Measurements from ENCODE around the gene TSC2. TPM values are rescaled to one million over a fixed set of nuclear protein-coding genes. Genes with fewer than 3 reads are reported as not detected.

The TSC2 gene
- total RNA-seq, 1 donor from 2014 or later, result 241 TPM

DNA sequence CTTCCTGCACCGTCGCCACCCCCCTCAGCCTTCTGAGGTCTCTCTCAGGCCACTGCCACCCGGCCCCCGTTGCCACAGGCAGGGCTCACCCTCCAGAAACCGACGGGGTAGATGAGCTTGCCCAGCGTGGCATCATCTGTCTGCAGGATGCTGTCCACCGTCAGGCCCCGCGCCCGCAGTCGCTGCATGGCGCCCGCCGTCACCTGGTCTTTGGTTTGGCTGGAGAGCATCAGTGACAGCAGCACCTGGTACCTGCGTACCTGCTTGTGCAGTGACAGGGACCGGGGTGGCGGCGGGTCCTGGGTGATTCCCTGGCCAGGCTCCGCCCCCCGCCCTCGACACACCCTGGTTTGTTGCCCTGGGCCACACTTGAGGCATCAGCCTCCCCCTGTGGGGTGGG is 3.2 kb upstream of the TSC2 start:
- no peak overlapping the region for H3K4me3 Mint-ChIP-seq (ENCODE audit: low read depth)
- no peaks in the 10 kb centered on the region for H3K9me3 Mint-ChIP-seq (ENCODE audit: low read depth)

DNA sequence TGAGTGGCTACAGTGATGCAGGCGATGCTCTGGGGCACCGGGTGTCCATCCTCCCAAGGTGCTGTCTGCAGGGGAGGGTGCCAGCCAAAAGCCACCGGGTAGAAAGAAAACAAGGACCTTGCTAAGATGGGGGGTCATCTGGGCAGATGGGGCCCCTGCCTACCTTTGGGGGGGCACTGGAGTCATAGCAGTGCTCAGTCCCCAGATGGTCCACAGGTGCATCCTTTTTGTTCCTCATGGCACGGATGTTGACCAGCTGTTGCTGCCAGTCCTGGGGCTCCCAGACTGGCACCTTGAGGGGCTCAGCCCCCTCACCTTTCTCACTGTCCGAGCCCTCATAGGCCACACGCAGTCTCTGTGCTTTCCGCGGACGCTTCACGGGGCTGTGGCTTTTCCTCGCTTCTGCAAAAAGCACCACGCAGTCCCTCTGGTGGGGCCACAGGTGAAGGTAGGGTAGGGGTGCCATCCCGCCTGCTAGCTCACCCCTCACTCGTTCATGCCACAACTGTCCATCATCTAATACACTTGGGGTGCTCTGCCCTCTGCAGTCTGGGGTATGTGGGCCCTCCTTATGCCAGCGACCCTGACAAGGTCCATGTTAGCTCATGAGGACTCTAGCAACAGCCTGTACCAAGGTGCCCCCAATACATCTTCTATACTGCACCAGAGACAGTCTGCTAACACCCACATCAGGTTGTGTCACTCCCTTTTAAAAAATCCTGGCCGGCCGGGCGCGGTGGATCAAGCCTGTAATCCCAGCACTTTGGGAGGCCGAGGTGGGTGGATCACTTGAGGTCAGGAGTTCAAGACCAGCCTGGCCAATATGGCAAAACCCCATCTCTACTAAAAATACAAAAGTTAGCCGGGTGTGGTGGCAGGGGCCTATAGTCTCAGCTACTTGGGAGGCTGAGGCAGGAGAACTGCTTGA is 1.6 kb upstream of the TSC2 start:
- Mint-ChIP-seq H3K36me3 (ENCODE audit: insufficient read depth) (peaks cover 1% of the 10 kb centered on the region), H3K9me3 (ENCODE audit: low read depth) (no peaks in the 10 kb centered on the region), H3K4me3 (ENCODE audit: low read depth) (peak overlapping the region; percentile 88), H3K4me1 (ENCODE audit: low read depth) (peaks cover 11% of the 10 kb centered on the region), H3K27ac (no peak overlapping the region), H3K27me3 (no peaks in the 10 kb centered on the region)
- TF ChIP-seq, protein P1, sequence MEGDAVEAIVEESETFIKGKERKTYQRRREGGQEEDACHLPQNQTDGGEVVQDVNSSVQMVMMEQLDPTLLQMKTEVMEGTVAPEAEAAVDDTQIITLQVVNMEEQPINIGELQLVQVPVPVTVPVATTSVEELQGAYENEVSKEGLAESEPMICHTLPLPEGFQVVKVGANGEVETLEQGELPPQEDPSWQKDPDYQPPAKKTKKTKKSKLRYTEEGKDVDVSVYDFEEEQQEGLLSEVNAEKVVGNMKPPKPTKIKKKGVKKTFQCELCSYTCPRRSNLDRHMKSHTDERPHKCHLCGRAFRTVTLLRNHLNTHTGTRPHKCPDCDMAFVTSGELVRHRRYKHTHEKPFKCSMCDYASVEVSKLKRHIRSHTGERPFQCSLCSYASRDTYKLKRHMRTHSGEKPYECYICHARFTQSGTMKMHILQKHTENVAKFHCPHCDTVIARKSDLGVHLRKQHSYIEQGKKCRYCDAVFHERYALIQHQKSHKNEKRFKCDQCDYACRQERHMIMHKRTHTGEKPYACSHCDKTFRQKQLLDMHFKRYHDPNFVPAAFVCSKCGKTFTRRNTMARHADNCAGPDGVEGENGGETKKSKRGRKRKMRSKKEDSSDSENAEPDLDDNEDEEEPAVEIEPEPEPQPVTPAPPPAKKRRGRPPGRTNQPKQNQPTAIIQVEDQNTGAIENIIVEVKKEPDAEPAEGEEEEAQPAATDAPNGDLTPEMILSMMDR (IDR thresholded peaks at IDR 0.05; ENCODE audit: unreplicated experiment), result no peak
- DNase-seq (ENCODE audit: low spot score, unreplicated experiment), result no peak

More for the DNA sequence above, 3.2 kb upstream of the TSC2 start:
- TF ChIP-seq, protein P1 (IDR thresholded peaks at IDR 0.05; ENCODE audit: unreplicated experiment), result no peak
- Mint-ChIP-seq H3K27me3 (no peaks in the 10 kb centered on the region), H3K36me3 (ENCODE audit: insufficient read depth) (peaks cover 1% of the 10 kb centered on the region), H3K27ac (no peak overlapping the region), H3K4me1 (ENCODE audit: low read depth) (peaks cover 13% of the 10 kb centered on the region)
- no peak for DNase-seq (ENCODE audit: low spot score, unreplicated experiment)

GRCh38 chr16:2046893-2047329 is 874 bp upstream of the TSC2 start:
- Mint-ChIP-seq H3K4me3 (ENCODE audit: low read depth) (peak overlapping the region; percentile 88), H3K36me3 (ENCODE audit: insufficient read depth) (peaks cover 1% of the 10 kb centered on the region), H3K27me3 (no peaks in the 10 kb centered on the region), H3K9me3 (ENCODE audit: low read depth) (no peaks in the 10 kb centered on the region), H3K4me1 (ENCODE audit: low read depth) (peaks cover 11% of the 10 kb centered on the region), H3K27ac (no peak overlapping the region)
- DNase-seq (ENCODE audit: low spot score, unreplicated experiment), result no peak
- TF ChIP-seq, protein P1 (IDR thresholded peaks at IDR 0.05; ENCODE audit: unreplicated experiment), result no peak

DNA sequence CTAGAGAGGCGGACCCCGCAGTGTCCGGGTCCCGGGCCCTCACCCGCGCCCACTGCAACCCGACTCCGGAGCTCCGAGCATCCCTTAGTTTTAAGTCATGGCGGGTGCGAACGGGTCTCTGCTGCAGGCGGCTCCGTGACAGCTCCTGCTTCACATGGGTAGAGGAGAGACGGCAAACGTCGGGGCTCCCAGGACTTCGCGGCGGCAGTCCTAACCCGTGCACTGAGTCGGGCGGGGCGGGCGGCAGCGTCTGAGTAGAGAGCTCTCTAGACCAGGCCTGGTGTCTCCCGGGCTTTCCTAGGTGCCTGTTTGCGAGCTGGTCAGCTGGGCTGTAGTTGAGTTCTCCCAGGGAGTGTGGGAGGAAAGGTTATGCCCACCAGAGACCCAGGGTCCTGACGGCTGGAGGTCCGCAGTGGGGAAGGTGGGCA is 345 bp downstream of the TSC2 start:
- DNase-seq (ENCODE audit: low spot score, unreplicated experiment), result no peak
- Mint-ChIP-seq H3K9me3 (ENCODE audit: low read depth) (no peaks in the 10 kb centered on the region), H3K4me1 (ENCODE audit: low read depth) (peaks cover 11% of the 10 kb centered on the region), H3K27me3 (no peaks in the 10 kb centered on the region), H3K4me3 (ENCODE audit: low read depth) (peak overlapping the region; percentile 88), H3K36me3 (ENCODE audit: insufficient read depth) (peaks cover under 1% of the 10 kb centered on the region), H3K27ac (peak overlapping the region; percentile 74)
- TF ChIP-seq, protein P1 (IDR thresholded peaks at IDR 0.05; ENCODE audit: unreplicated experiment), result no peak

GRCh38 chr16:2053211-2053610 is 5.4 kb downstream of the TSC2 start:
- Mint-ChIP-seq H3K4me1 (ENCODE audit: low read depth) (peaks cover 6% of the 10 kb centered on the region), H3K36me3 (ENCODE audit: insufficient read depth) (peaks cover 2% of the 10 kb centered on the region), H3K4me3 (ENCODE audit: low read depth) (no peak overlapping the region), H3K27ac (no peak overlapping the region), H3K27me3 (no peaks in the 10 kb centered on the region), H3K9me3 (ENCODE audit: low read depth) (no peaks in the 10 kb centered on the region)
- DNase-seq (ENCODE audit: low spot score, unreplicated experiment), result no peak
- TF ChIP-seq, protein P1 (IDR thresholded peaks at IDR 0.05; ENCODE audit: unreplicated experiment), result no peak
